K562 (cell line): ENCODE measurements around the gene POLR3H. TPM values are rescaled to one million over a fixed set of nuclear protein-coding genes. Genes with fewer than 3 reads are reported as not detected.

Experiments used
- ATAC-seq: fragments of 200-7000 bp; cut with Tn5 transposase; 3 replicates; pipeline ENCODE4 v1.9.1; 2020; ENCODE audit warnings: moderate library complexity
- BruUV-seq: library from RNA; stranded (reverse); fragments of 400-500 nt; replicated peaks from 2 replicates; lab custom pipeline; 2021; lab: Mats Ljungman, UMichigan
- CTCF ChIA-PET: fragments of 300-600 bp; formaldehyde crosslinking; extraction: SDS; loops from one replicate; lab custom pipeline; 2021; ENCODE audit warnings: low intra/inter-chr PET ratio; lab: Yijun Ruan, JAX
- POLR2A ChIA-PET: fragments of 300-600, 350-650 bp; sonication (Branson Sonifier 250); formaldehyde crosslinking; extraction: SDS; loops from one replicate; lab custom pipeline; 2021; ENCODE audit warnings: antibody characterized with exemption, inconsistent platforms; lab: Yijun Ruan, JAX
- DNase-seq, 4 experiments: peaks; one replicate each; pipeline versions ENCODE4 v3.0.0 to v3.0.0-alpha.2; 2011 to 2018; ENCODE audit warnings: low spot score in 3 of 4, mixed read lengths in 3 of 4; ENCODE audit errors: extremely low read depth in 1 of 4
- FAIRE-seq: peaks from 2 replicates; lab custom pipeline; 2011; peaks lifted over from hg19 to GRCh38; lab: Jason Lieb, UNC
- H2AFZ ChIP-seq: 2 replicates; pipeline ENCODE4 v1.6.0; 2011; ENCODE audit warnings: low read depth, low read length, control low read depth, inconsistent platforms
- H3K27ac ChIP-seq: fragments of 200-600 bp; 3 replicates; pipeline ENCODE4 v1.8.0; 2011; ENCODE audit warnings: low read depth, mild to moderate bottlenecking, control low read depth, inconsistent platforms, low read length, moderate library complexity, mixed read lengths; ENCODE audit errors: extremely low read depth
- H3K27me3 ChIP-seq, 2 experiments: fragments of 300-600 bp in 1 of 2; 2 replicates in 1 of 2; 3 replicates in 1 of 2; pipeline versions ENCODE4 v1.6.0 to v1.8.0; 2011; ENCODE audit warnings: inconsistent platforms in 2 of 2, low read length in 2 of 2, mild to moderate bottlenecking in 1 of 2, mixed read lengths in 1 of 2, moderate library complexity in 1 of 2; ENCODE audit not compliant: control insufficient read depth in 2 of 2, insufficient read depth in 2 of 2
- H3K36me3 ChIP-seq: fragments of 300-600 bp; 3 replicates; pipeline ENCODE4 v1.8.0; 2011; ENCODE audit warnings: mild to moderate bottlenecking, low read length, inconsistent platforms; ENCODE audit not compliant: control insufficient read depth, insufficient read depth
- H3K4me1 ChIP-seq, 2 experiments: fragments of 200-600 bp in 1 of 2; replicated peaks in 1 of 2; 2 replicates in 1 of 2; 3 replicates in 1 of 2; pipeline versions ENCODE4 v1.5.1 to v1.8.0; 2011; ENCODE audit warnings: inconsistent platforms in 2 of 2, low read length in 2 of 2, mild to moderate bottlenecking in 1 of 2, mixed read lengths in 1 of 2, moderate library complexity in 1 of 2; ENCODE audit not compliant: control insufficient read depth in 2 of 2, insufficient read depth in 2 of 2
- H3K4me2 ChIP-seq: 2 replicates; pipeline ENCODE4 v1.6.1; 2011; ENCODE audit warnings: low read length, control low read depth, inconsistent platforms, mixed read lengths; ENCODE audit not compliant: insufficient read depth
- H3K4me3 ChIP-seq: fragments of 200-600 bp; sonication (generic), shearing (Covaris generic); 2 replicates; pipeline ENCODE4 v1.5.1; 2016; ENCODE audit warnings: control low read depth, inconsistent platforms
- H3K79me2 ChIP-seq: fragments of 200-600 bp; 3 replicates; pipeline ENCODE4 v1.8.0; 2011; ENCODE audit warnings: low read length, inconsistent platforms; ENCODE audit not compliant: control insufficient read depth, insufficient read depth
- H3K9ac ChIP-seq, 2 experiments: 2 replicates each; pipeline versions ENCODE4 v1.6.0 to v1.6.1; 2011; ENCODE audit warnings: low read depth in 2 of 2, low read length in 2 of 2, control low read depth in 1 of 2, inconsistent platforms in 1 of 2, mild to moderate bottlenecking in 1 of 2, mixed read lengths in 1 of 2; ENCODE audit not compliant: insufficient read depth in 1 of 2
- H3K9me1 ChIP-seq: one replicate; pipeline ENCODE4 v1.6.0; 2011; ENCODE audit warnings: inconsistent platforms, mild to moderate bottlenecking, low read length, moderate library complexity; ENCODE audit not compliant: control insufficient read depth, insufficient read depth
- H3K9me3 ChIP-seq: replicated peaks from 2 replicates; pipeline ENCODE4 v1.5.1; 2011; ENCODE audit warnings: low read depth, low read length, inconsistent platforms; ENCODE audit not compliant: control insufficient read depth, insufficient read depth
- H4K20me1 ChIP-seq: replicated peaks from 2 replicates; pipeline ENCODE4 v1.6.1; 2011; ENCODE audit warnings: low read length, inconsistent platforms, mixed read lengths; ENCODE audit not compliant: control insufficient read depth, insufficient read depth
- BACH1 ChIP-seq: fragments of 200-800 bp; sonication (Bioruptor generic); IDR thresholded peaks from 2 replicates; pipeline ENCODE4 v1.6.1; 2016; ENCODE audit warnings: missing genetic modification characterization, missing compliant biosample characterization
- BRF2 ChIP-seq: IDR thresholded peaks from 3 replicates; pipeline ENCODE4 v1.6.1; 2011; ENCODE audit warnings: borderline replicate concordance, mild to moderate bottlenecking; ENCODE audit not compliant: insufficient read length, insufficient read depth
- EP400 ChIP-seq: fragments of 450-650 bp; IDR thresholded peaks from 2 replicates; pipeline ENCODE4 v1.6.1; 2017; ENCODE audit warnings: antibody characterized with exemption, mild to moderate bottlenecking, moderate library complexity
- ETS2 ChIP-seq: IDR thresholded peaks from 2 replicates; pipeline ENCODE4 v1.6.1; 2016; ENCODE audit warnings: borderline replicate concordance, missing genetic modification characterization, mild to moderate bottlenecking, moderate library complexity, missing compliant biosample characterization; ENCODE audit not compliant: poor library complexity, severe bottlenecking
- GATAD2A ChIP-seq: fragments of 450-650 bp; IDR thresholded peaks from 2 replicates; pipeline ENCODE4 v1.6.1; 2017
- GTF2B ChIP-seq: IDR thresholded peaks from 2 replicates; pipeline ENCODE4 v1.6.1; 2011; ENCODE audit not compliant: insufficient read length; ENCODE audit errors: extremely low read depth
- HMBOX1 ChIP-seq: sonication (generic); IDR thresholded peaks from 2 replicates; pipeline ENCODE4 v1.6.1; 2016
- KHSRP ChIP-seq: fragments of 450-650 bp; IDR thresholded peaks from 2 replicates; pipeline ENCODE4 v1.6.1; 2017
- KLF16 ChIP-seq: IDR thresholded peaks from 2 replicates; pipeline ENCODE4 v1.6.1; 2016; ENCODE audit warnings: antibody characterized with exemption
- MCM7 ChIP-seq, 2 experiments: fragments of 450-650 bp; IDR thresholded peaks; 2 replicates each; pipeline ENCODE4 v1.6.1; 2016 to 2018
- NELFE ChIP-seq: IDR thresholded peaks from 2 replicates; pipeline ENCODE4 v1.6.1; 2011; ENCODE audit warnings: mild to moderate bottlenecking; ENCODE audit not compliant: insufficient read depth, insufficient read length
- NFE2L1 ChIP-seq: fragments of 450-650 bp; IDR thresholded peaks from 2 replicates; pipeline ENCODE4 v1.6.1; 2016; ENCODE audit warnings: missing genetic modification characterization, low read depth, mild to moderate bottlenecking, missing compliant biosample characterization, moderate library complexity, borderline replicate concordance
- NONO ChIP-seq, 2 experiments: fragments of 200-400 bp in 1 of 2; fragments of 450-650 bp in 1 of 2; formaldehyde crosslinking in 1 of 2; IDR thresholded peaks; 2 replicates each; pipeline ENCODE4 v1.6.1; 2017; ENCODE audit warnings: low read depth in 2 of 2, mild to moderate bottlenecking in 2 of 2, moderate library complexity in 2 of 2, low read length in 1 of 2
- RBM34 ChIP-seq: fragments of 200-400 bp; formaldehyde crosslinking; IDR thresholded peaks from 2 replicates; pipeline ENCODE4 v1.6.1; 2018; ENCODE audit warnings: low read length, borderline replicate concordance; ENCODE audit not compliant: insufficient read depth
- SMAD4 ChIP-seq: fragments of 250-450 bp; sonication (Bioruptor Pico); conservative IDR thresholded peaks from 2 replicates; pipeline ENCODE4 v1.8.0; 2021; ENCODE audit warnings: inconsistent platforms, mild to moderate bottlenecking, moderate library complexity
- TSC22D4 ChIP-seq: fragments of 450-650 bp; IDR thresholded peaks from 2 replicates; pipeline ENCODE4 v1.6.1; 2016; ENCODE audit warnings: missing genetic modification characterization, missing biosample characterization, control low read depth
- ZKSCAN8 ChIP-seq: fragments of 200-800 bp; sonication (Bioruptor generic); IDR thresholded peaks from 2 replicates; pipeline ENCODE4 v1.6.1; 2016; ENCODE audit warnings: missing genetic modification characterization, missing compliant biosample characterization
- WGBS: fragments of 100-300 bp; shearing (Covaris generic); methylation state at CpG from one replicate; pipeline ENCODE4 v1.1.6; 2016; ENCODE audit warnings: low coverage, mixed read lengths; ENCODE audit not compliant: insufficient coverage; ENCODE audit errors: missing lambda C conversion rate; 5-methylcytosine and 5-hydroxymethylcytosine counted together
- in situ Hi-C: fragments of 300-500 bp; cut with MboI; formaldehyde crosslinking; loops from 4 replicates; pipeline ENCODE4 v1.15.0; 2018; ENCODE audit warnings: inconsistent platforms, mixed read lengths
- intact Hi-C: fragments of 100-400 bp; cut with micrococcal nuclease; formaldehyde crosslinking; loops from 2 replicates; pipeline ENCODE4 v1.14.2; 2022
- polyA plus RNA-seq, 8 experiments: library from polyadenylated mRNA; depleted of rRNA in 4 of 8; stranded (reverse) in 5 of 8; unstranded in 3 of 8; fragments of >200 nt; fragmentation: Nextera tagmentation in 2 of 8; fragmentation: Illumina TruSeq in 1 of 8; extraction: Ambion mirVana in 2 of 8; extraction: Trizol in 1 of 8; gene quantifications; 2 replicates each; pipeline versions ENCODE4 v1.2.1 to v1.2.3, GENCODE V29; 2011 to 2014; ENCODE audit warnings: inconsistent platforms in 1 of 8, missing spikeins in 1 of 8
- total RNA-seq, 7 experiments: library from RNA; depleted of rRNA in 6 of 7; stranded (reverse); fragments of >200 nt in 6 of 7; fragmentation: Illumina TruSeq in 2 of 7; extraction: Trizol in 2 of 7; gene quantifications; 2 replicates each; pipeline versions ENCODE4 v1.2.1 to v1.2.3, GENCODE V29; 2011 to 2021; ENCODE audit warnings: low replicate concordance in 1 of 7

The POLR3H gene
- total and polyA plus RNA-seq, 9 of the 15 experiments (the other 6 are each of a cell fraction or from before 2014, with no cell fraction given), result 5.3 to 48.4 (median 22.2) TPM

GRCh38 chr22:41485033-41485432 lies 59.2 kb downstream of the POLR3H start:
- no peak overlapping the region for H3K4me3 ChIP-seq
- CTCF ChIA-PET, result no interaction called here
- no peaks in the 10 kb centered on the region for H3K9me3 ChIP-seq
- H3K27me3 ChIP-seq, result no peaks in the 10 kb centered on the region
- H3K27ac ChIP-seq, result no peak overlapping the region
- H3K9ac ChIP-seq, result no peak overlapping the region
- H4K20me1 ChIP-seq, result peaks cover 47% of the 10 kb centered on the region
- no TSS peak for BruUV-seq
- peaks cover 45% of the 10 kb centered on the region for H3K36me3 ChIP-seq
- 81% methylated on average over 6 of the region's 7 CpGs for WGBS
- in situ Hi-C loops, result no loop called here
- H3K79me2 ChIP-seq, result peaks cover 93% of the 10 kb centered on the region
- H2AFZ ChIP-seq, result no peak overlapping the region
- no peak overlapping the region for H3K4me2 ChIP-seq
- no peak for ATAC-seq
- POLR2A ChIA-PET, result interaction anchor here (2.1 kb wide), 1 partner anchor 16 kb away, joined by 8 read pairs; the partner anchor contains the start of genes ACO2 and PHF5A
- FAIRE-seq, result no peak
- intact Hi-C loops, result no loop called here
- H3K4me1 ChIP-seq, result peaks cover 17 to 23% of the 10 kb centered on the region in 2 experiments
- H3K9me1 ChIP-seq, result peaks cover 4% of the 10 kb centered on the region
- DNase-seq, result no peak
- no peak for TF ChIP-seq RBM34
- TF ChIP-seq NFE2L1 (tag), result no peak
- no peak for TF ChIP-seq SMAD4 (CRISPR knock-in tag)
- TF ChIP-seq GATAD2A, result no peak
- no peak for TF ChIP-seq TSC22D4
- no peak for TF ChIP-seq ZKSCAN8 (CRISPR knock-in tag)
- TF ChIP-seq NONO (IDR thresholded peaks at IDR 0.05; ENCODE audit: low read depth in 2 of 2, low read length in 1 of 2), result no peak
- TF ChIP-seq NELFE, result no peak
- TF ChIP-seq KHSRP, result no peak
- TF ChIP-seq ETS2 (tag), result no peak
- no peak for TF ChIP-seq BACH1 (tag)
- no peak for TF ChIP-seq KLF16
- no peak for TF ChIP-seq EP400
- no peak for TF ChIP-seq BRF2
- TF ChIP-seq GTF2B, result no peak
- TF ChIP-seq HMBOX1, result no peak
- TF ChIP-seq MCM7 (IDR thresholded peaks at IDR 0.05), result no peak
